ENCODE data around the gene ADH5. TPM values are rescaled to one million over a fixed set of nuclear protein-coding genes. Genes with fewer than 3 reads are reported as not detected.
"Not testable (repeated sequence)": the region's sequence is repeated elsewhere in the genome, so short reads cannot be mapped to it uniquely, and the experiment has no call there.

The ADH5 gene
- total RNA-seq, 1 experiment from 2014 or later = 223 TPM

GRCh38 chr4:99100876-99101275, 12.3 kb upstream of the ADH5 start:
- H3K36me3 ChIP-seq (ENCODE audit: insufficient read depth, low read length, poor library complexity, severe bottlenecking) = no peaks in the 10 kb centered on the region
- peaks cover 4% of the 10 kb centered on the region for H3K4me1 ChIP-seq (ENCODE audit: insufficient read depth, low read length, poor library complexity, severe bottlenecking)
- H3K27me3 ChIP-seq (replicated peaks; ENCODE audit: insufficient read depth, low read depth, low read length, poor library complexity) = no peaks in the 10 kb centered on the region
- intact Hi-C loops (cut with micrococcal nuclease; ENCODE audit: unreplicated experiment) = no loop called here
- no peak overlapping the region for H3K4me3 ChIP-seq (ENCODE audit: low read depth, low read length, poor library complexity, severe bottlenecking)
- TF ChIP-seq, protein P1, sequence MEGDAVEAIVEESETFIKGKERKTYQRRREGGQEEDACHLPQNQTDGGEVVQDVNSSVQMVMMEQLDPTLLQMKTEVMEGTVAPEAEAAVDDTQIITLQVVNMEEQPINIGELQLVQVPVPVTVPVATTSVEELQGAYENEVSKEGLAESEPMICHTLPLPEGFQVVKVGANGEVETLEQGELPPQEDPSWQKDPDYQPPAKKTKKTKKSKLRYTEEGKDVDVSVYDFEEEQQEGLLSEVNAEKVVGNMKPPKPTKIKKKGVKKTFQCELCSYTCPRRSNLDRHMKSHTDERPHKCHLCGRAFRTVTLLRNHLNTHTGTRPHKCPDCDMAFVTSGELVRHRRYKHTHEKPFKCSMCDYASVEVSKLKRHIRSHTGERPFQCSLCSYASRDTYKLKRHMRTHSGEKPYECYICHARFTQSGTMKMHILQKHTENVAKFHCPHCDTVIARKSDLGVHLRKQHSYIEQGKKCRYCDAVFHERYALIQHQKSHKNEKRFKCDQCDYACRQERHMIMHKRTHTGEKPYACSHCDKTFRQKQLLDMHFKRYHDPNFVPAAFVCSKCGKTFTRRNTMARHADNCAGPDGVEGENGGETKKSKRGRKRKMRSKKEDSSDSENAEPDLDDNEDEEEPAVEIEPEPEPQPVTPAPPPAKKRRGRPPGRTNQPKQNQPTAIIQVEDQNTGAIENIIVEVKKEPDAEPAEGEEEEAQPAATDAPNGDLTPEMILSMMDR (conservative IDR thresholded peaks at IDR 0.05; ENCODE audit: low read depth, low read length) = no peak
- TF ChIP-seq EZH2 (IDR thresholded peaks at IDR 0.05; ENCODE audit: borderline replicate concordance, low read depth, low read length, poor library complexity, severe bottlenecking) = no peak
- BruUV-seq (replicated peaks) = no TSS peak
- no peaks in the 10 kb centered on the region for H3K9me3 ChIP-seq (ENCODE audit: low read depth, low read length, poor library complexity, severe bottlenecking)
- DNase-seq (ENCODE audit: low spot score) = no peak
- H3K27ac ChIP-seq (ENCODE audit: low read depth, low read length, poor library complexity, severe bottlenecking) = no peak overlapping the region
- ChIA-PET CTCF (no interaction called here), POLR2A (ENCODE audit: low non-redundant PET) (no interaction called here)

- H3K9me3 ChIP-seq (ENCODE audit: low read depth, low read length, poor library complexity, severe bottlenecking); intact Hi-C loops (cut with micrococcal nuclease; ENCODE audit: unreplicated experiment); H3K4me1 ChIP-seq (ENCODE audit: insufficient read depth, low read length, poor library complexity, severe bottlenecking); H3K4me3 ChIP-seq (ENCODE audit: low read depth, low read length, poor library complexity, severe bottlenecking); BruUV-seq (replicated peaks); POLR2A ChIA-PET (ENCODE audit: low non-redundant PET); H3K36me3 ChIP-seq (ENCODE audit: insufficient read depth, low read length, poor library complexity, severe bottlenecking); H3K27ac ChIP-seq (ENCODE audit: low read depth, low read length, poor library complexity, severe bottlenecking); CTCF ChIA-PET; H3K27me3 ChIP-seq (replicated peaks; ENCODE audit: insufficient read depth, low read depth, low read length, poor library complexity): not testable (repeated sequence)
- DNase-seq (ENCODE audit: low spot score) = peak; percentile 33
Observed at GRCh38 chr4:99099814-99100213, 11.2 kb upstream of the ADH5 start.

DNA sequence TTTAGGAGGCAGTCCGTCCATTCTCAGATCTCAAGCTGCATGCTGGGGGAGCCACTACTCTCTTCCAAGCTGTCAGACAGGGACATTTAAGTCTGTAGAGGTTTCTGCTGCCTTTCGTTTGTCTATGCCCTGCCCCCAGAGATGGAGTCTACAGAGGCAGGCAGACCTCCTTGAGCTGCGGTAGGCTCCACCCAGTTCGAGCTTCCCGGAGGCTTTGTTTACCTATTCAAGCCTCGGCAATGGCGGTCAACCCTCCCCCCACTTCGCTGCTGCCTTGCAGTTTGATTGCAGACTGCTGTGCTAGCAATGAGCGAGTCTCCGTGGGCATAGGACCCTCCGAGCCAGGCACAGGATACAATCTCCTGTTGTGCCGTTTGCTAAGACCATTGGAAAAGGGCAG, 10.7 kb upstream of the ADH5 start:
- no peaks in the 10 kb centered on the region for H3K9me3 ChIP-seq (ENCODE audit: low read depth, low read length, poor library complexity, severe bottlenecking)
- intact Hi-C loops (cut with micrococcal nuclease; ENCODE audit: unreplicated experiment) = no loop called here
- H3K4me3 ChIP-seq (ENCODE audit: low read depth, low read length, poor library complexity, severe bottlenecking) = no peak overlapping the region
- TF ChIP-seq, protein P1 (conservative IDR thresholded peaks at IDR 0.05; ENCODE audit: low read depth, low read length) = no peak
- no peaks in the 10 kb centered on the region for H3K27me3 ChIP-seq (replicated peaks; ENCODE audit: insufficient read depth, low read depth, low read length, poor library complexity)
- ChIA-PET POLR2A (ENCODE audit: low non-redundant PET) (no interaction called here), CTCF (interaction anchor here (0.6 kb wide), 1 partner anchor 461 kb away, joined by 3 read pairs; no protein-coding TSS in a partner anchor)
- H3K4me1 ChIP-seq (ENCODE audit: insufficient read depth, low read length, poor library complexity, severe bottlenecking) = peaks cover 4% of the 10 kb centered on the region
- no TSS peak for BruUV-seq (replicated peaks)
- no peaks in the 10 kb centered on the region for H3K36me3 ChIP-seq (ENCODE audit: insufficient read depth, low read length, poor library complexity, severe bottlenecking)
- H3K27ac ChIP-seq (ENCODE audit: low read depth, low read length, poor library complexity, severe bottlenecking) = no peak overlapping the region
- no peak for DNase-seq (ENCODE audit: low spot score)

DNA sequence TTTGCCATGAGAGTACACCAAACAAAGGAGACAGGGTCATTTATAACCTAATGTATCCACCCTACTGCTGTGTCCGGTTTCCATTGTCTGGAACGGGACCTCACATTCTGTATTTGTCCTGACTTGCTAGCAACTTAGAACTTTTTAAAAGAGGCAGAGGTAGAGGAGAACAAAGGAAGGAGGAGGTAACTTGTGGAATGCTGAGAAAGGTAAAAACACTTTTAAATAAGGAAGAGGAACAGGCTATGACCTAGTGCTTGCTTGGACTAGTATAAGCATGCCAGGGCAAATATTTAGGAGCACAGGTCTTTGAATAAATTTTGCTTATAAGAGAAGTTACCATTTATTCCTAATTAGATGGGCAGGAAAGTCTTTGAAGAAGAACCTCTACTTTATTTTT, 3.3 kb upstream of the ADH5 start:
- POLR2A ChIA-PET (ENCODE audit: low non-redundant PET); H3K36me3 ChIP-seq (ENCODE audit: insufficient read depth, low read length, poor library complexity, severe bottlenecking); H3K4me1 ChIP-seq (ENCODE audit: insufficient read depth, low read length, poor library complexity, severe bottlenecking); H3K27me3 ChIP-seq (replicated peaks; ENCODE audit: insufficient read depth, low read depth, low read length, poor library complexity); BruUV-seq (replicated peaks); H3K9me3 ChIP-seq (ENCODE audit: low read depth, low read length, poor library complexity, severe bottlenecking); intact Hi-C loops (cut with micrococcal nuclease; ENCODE audit: unreplicated experiment); H3K4me3 ChIP-seq (ENCODE audit: low read depth, low read length, poor library complexity, severe bottlenecking); CTCF ChIA-PET; H3K27ac ChIP-seq (ENCODE audit: low read depth, low read length, poor library complexity, severe bottlenecking); DNase-seq (ENCODE audit: low spot score): not testable (repeated sequence)
